DMS153 treated with DMSO at 0.1 percent for 48 hours (cell line): ENCODE measurements around the gene MEI1.
A peak's percentile ranks its signal among the peaks of the same experiment; 100 is the strongest.
"Not testable (repeated sequence)": the region's sequence is repeated elsewhere in the genome, so short reads cannot be mapped to it uniquely, and the experiment has no call there.

Experiments used
- DNase-seq: peaks from one replicate; lab custom pipeline; 2025; ENCODE audit not compliant: unreplicated experiment; lab: John Stamatoyannopoulos, UW

Gene MEI1

GRCh38 chr22:41699264-41700107 lies at the start of gene MEI1:
TSS of gene MEI1 (plus strand) at chr22:41699503. CDS start at chr22:41699539, 36 bp downstream.
- peak; percentile 67 for DNase-seq

GRCh38 chr22:41650229-41650628 lies 49.1 kb upstream of the MEI1 start:
- DNase-seq = no peak

- no peak for DNase-seq
Measured at GRCh38 chr22:41650821-41651220, 48.5 kb upstream of the MEI1 start.

- DNase-seq = no peak
Measured at GRCh38 chr22:41654322-41654721, 45.0 kb upstream of the MEI1 start.

GRCh38 chr22:41656556-41656955 lies 42.7 kb upstream of the MEI1 start:
- DNase-seq = no peak

- no peak for DNase-seq
Measured at GRCh38 chr22:41657709-41658108, 41.6 kb upstream of the MEI1 start.

- DNase-seq = no peak
Measured at GRCh38 chr22:41658869-41659268, 40.4 kb upstream of the MEI1 start.

DNA sequence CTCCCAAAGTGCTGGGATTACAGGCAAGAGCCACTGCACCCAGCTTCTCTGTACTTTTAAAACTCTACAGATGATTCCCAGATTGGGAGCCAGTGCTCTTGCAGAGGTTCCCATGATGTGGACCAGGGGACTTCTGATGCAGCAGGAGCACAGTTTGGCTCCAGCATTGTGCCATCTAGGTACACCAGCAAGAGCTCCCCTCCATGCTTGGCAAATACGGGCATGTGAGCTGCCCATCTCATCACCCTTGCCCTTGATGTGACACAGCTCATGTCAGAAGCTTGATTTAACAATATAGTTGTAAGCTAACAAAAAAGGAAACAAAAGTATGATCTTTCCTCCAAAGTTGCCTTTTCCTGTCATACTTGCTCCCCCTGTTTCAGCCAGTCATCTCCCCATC lies 39.4 kb upstream of the MEI1 start:
- DNase-seq = no peak

- no peak for DNase-seq
Measured at GRCh38 chr22:41660416-41660815, 38.9 kb upstream of the MEI1 start.

- no peak for DNase-seq
Measured at GRCh38 chr22:41661088-41661487, 38.2 kb upstream of the MEI1 start.

DNA sequence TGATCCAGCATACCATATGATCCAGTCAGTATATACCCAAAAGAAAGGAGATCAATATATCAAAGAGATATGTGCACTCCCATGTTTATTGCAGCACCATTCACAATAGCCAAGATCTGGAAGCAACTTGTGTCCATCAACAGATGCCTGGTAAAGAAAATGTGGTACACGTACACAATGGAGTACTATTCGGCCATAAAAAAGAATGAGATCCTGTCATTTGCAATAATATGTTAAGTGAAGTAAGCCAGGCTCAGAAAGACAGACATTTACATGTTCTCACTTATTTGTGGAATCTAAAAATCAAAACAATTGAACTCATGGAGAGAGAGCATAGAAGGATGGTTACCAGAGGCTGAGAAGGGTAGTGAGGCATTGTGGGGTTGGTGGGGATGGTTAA lies 37.6 kb upstream of the MEI1 start:
- DNase-seq = no peak

GRCh38 chr22:41663594-41663993 lies 35.7 kb upstream of the MEI1 start:
- DNase-seq = not testable (repeated sequence)

DNA sequence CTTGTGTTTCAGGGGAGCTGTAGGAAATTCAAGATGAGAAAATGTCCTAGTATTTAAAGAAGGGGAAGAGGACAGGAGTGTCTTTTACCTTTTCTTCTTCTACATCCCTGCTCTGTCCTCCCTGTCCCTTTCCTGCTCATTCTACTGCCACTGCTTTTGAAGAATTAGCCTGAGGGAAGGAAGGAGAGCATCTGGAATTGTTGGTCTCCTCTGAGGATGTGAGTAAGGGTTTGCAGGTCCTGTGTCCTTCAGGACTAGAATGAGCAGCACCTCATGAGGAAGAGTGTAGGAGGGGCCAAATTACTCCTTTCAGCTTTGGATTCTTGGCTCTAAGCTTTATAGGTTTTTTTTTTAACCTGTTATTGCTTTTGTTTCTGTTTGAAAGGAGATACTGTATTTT lies 34.8 kb upstream of the MEI1 start:
- DNase-seq = no peak

- no peak for DNase-seq
Measured at GRCh38 chr22:41664951-41665350, 34.4 kb upstream of the MEI1 start.

DNA sequence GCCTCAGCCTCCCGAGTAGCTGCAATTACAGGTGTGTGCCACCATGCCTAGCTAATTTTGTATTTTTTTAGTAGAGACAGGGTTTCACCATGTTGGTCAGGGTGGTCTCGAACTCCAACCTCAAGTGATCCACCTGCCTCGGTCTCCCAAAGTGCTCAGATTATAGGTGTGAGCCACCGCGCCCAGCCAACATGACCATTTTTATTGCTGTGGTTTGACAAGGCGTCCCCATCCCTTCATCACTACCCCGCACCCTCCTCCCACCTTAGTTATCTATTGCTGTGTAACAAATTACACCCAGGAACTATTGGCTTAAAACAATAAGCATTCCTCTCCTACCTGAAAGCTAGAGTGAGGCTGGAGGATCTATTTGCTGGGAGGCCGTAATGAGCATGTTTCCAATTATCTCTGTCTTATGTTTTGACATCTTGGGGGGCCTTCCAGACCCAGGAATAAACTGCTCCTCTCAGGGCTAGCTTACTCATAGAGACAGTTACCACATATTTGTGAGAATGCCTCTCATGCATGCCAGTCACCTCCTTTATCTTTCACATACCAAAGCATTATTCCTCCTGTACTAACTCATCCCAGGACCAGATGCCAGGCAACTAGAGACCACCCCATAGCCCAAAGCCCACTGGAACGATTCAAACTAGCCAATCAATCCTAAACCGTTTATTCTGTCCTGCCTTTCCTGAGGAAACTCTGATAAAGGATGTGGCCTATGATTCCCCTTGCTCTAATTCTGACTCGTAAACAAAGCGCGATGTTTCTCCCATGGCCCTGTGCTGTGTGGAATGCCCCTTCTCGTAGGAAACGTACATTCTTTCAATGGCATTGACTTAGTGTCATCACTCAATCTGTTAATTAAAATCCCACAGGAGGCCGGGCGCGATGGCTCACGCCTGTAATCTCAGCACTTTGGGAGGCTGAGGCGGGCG lies 30.1 kb upstream of the MEI1 start:
- DNase-seq = no peak

DNA sequence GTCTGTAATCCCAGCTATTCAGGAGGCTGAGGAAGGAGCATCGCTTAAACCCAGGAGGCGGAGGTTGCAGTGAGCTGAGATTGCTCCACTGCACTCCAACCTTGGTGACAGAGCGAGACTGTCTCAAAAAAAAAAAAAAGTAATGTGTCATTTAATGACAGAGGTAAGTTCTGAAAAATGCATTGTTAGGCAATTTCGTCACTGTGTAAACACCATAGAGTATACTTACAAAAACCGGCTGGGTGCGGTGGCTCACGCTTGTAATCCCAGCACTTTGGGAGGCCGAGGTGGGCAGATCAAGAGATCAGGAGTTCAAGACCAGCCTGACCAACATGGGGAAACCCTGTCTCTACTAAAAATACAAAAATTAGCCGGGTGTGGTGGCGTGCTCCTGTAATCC lies 27.2 kb upstream of the MEI1 start:
- not testable (repeated sequence) for DNase-seq

DNA sequence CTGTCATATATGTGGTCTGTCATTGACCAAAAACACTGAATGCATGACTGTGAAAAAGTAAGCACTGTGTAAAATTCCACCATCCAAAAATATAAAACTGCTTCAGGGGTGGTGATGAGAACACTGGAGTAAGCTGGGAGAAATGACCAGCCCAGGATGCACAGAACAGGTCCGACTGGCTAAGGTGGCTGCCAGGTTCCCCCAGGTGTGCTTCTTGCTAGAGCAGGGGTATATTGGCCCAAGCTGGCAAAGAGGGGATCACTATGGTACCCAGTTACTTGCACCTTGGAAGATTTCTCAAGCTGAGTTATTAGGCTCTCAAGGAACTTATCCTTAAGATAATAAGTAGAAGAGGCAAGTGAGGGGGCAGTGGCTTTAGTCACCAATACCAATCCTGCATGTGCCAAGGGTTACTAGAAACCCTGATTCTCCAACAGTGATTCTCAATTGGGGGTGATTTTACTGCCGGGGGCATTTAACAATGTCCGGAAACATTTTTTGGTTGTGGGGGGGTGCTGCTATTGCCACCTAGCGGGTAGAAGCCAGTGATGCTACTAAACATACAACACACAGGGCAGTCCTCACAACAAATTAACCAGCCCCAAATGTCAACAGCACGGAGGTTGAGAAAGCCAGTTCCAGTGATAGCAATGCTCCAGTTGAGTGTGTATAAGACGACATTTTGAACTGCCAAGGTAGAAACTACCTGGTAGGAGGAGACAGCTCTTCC lies 26.4 kb upstream of the MEI1 start:
- DNase-seq = no peak

DNA sequence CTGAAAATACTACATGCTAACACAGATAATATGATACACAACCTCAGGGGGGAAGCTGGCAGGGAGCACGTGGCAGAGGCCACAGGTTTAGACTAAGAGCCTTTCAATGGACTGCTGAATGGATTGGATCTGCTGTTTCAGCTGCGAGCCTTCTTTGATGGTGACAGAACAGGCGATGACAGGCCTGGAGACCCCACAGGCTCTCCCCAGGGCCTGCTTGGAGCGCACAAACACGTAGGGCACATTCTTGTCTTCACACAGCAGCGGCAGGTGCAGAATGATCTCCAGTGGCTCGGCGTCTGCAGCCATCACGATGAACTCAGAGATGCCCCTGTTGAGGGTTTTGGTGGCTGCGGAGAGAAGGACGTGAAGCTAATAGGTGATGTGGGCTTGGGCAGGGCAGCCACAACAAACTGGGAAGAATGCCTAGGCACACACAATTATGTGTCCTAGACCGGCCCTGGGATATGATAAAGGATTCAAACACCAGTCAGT lies 24.4 kb upstream of the MEI1 start:
- no peak for DNase-seq

- no peak for DNase-seq
Measured at GRCh38 chr22:41676134-41676533, 23.2 kb upstream of the MEI1 start.

- no peak for DNase-seq
Measured at GRCh38 chr22:41681616-41682015, 17.7 kb upstream of the MEI1 start.
